SK-N-SH treated with all-trans-retinoic acid at 6 μM for 48 hours (cell line): ENCODE measurements around the gene ASCL5.

Experiments used
- GLIS3 ChIP-seq: fragments of 250-450 bp; sonication (Bioruptor Pico); IDR thresholded peaks from 2 replicates; pipeline ENCODE4 v1.5.0; 2020; ENCODE audit warnings: mild to moderate bottlenecking, moderate library complexity
- OSR1 ChIP-seq: fragments of 250-450 bp; sonication (Bioruptor Pico); IDR thresholded peaks from 2 replicates; pipeline ENCODE4 v1.8.0; 2022; ENCODE audit warnings: moderate library complexity, mild to moderate bottlenecking, inconsistent platforms
- ZFP3 ChIP-seq: fragments of 250-450 bp; sonication (Bioruptor Pico); IDR thresholded peaks from 2 replicates; pipeline ENCODE4 v1.5.0; 2020; ENCODE audit warnings: mild to moderate bottlenecking, moderate library complexity
- TF ChIP-seq, protein P1 (sequence below): fragments of 250-450 bp; sonication (Bioruptor Pico); IDR thresholded peaks from 2 replicates; pipeline ENCODE4 v1.8.0; 2021; ENCODE audit warnings: low read depth, mild to moderate bottlenecking, moderate library complexity, borderline replicate concordance
- TF ChIP-seq, protein P2 (sequence below): fragments of 250-450 bp; sonication (Bioruptor Pico); IDR thresholded peaks from 2 replicates; pipeline ENCODE4 v1.8.0; 2020; ENCODE audit warnings: mild to moderate bottlenecking, moderate library complexity, borderline replicate concordance

DNA sequence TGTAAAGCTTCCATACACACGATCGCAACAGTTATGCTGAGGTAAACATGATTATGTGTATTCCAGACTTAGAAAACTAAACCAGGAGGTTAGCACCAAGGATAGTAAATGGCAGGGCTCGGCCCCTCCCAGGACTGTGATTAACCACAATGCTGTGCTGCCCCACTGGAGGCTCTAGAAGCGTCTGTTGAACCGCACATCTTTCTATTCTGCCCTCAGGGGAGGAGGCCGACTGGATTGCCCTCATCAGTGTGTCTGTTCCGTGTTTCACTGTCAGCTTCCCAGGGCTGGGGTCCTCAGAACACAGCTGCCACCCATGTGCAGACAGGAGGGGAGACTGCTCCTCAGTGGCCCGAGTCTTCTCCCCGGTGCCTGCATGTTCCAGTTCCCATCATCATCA lies 12.8 kb upstream of the ASCL5 start:
- TF ChIP-seq, protein P1, sequence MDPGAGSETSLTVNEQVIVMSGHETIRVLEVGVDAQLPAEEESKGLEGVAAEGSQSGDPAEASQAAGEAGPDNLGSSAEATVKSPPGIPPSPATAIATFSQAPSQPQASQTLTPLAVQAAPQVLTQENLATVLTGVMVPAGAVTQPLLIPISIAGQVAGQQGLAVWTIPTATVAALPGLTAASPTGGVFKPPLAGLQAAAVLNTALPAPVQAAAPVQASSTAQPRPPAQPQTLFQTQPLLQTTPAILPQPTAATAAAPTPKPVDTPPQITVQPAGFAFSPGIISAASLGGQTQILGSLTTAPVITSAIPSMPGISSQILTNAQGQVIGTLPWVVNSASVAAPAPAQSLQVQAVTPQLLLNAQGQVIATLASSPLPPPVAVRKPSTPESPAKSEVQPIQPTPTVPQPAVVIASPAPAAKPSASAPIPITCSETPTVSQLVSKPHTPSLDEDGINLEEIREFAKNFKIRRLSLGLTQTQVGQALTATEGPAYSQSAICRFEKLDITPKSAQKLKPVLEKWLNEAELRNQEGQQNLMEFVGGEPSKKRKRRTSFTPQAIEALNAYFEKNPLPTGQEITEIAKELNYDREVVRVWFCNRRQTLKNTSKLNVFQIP (CRISPR knock-in tag) = no peak
- no peak for TF ChIP-seq OSR1
- TF ChIP-seq, protein P2, sequence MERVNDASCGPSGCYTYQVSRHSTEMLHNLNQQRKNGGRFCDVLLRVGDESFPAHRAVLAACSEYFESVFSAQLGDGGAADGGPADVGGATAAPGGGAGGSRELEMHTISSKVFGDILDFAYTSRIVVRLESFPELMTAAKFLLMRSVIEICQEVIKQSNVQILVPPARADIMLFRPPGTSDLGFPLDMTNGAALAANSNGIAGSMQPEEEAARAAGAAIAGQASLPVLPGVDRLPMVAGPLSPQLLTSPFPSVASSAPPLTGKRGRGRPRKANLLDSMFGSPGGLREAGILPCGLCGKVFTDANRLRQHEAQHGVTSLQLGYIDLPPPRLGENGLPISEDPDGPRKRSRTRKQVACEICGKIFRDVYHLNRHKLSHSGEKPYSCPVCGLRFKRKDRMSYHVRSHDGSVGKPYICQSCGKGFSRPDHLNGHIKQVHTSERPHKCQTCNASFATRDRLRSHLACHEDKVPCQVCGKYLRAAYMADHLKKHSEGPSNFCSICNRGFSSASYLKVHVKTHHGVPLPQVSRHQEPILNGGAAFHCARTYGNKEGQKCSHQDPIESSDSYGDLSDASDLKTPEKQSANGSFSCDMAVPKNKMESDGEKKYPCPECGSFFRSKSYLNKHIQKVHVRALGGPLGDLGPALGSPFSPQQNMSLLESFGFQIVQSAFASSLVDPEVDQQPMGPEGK (CRISPR knock-in tag) = no peak
- no peak for TF ChIP-seq GLIS3 (CRISPR knock-in tag)
- TF ChIP-seq ZFP3 (CRISPR knock-in tag) = no peak
